Transverse colon (tissue), 4 donors: ENCODE data around the gene TRIM56. TPM values are rescaled to one million over a fixed set of nuclear protein-coding genes. Genes with fewer than 3 reads are reported as not detected.

ENCODE experiments used
- DNase-seq: peaks from one replicate; pipeline ENCODE4 v3.0.0-alpha.2; 2019
- H3K27ac ChIP-seq, 4 donors: fragments of 200-600 bp; sonication (generic); 2 replicates each; pipeline ENCODE4 v1.5.1; 2016 to 2018; ENCODE audit warnings: inconsistent platforms in 4 of 4
- H3K27me3 ChIP-seq: fragments of 200-600 bp; sonication (generic); 2 replicates; pipeline ENCODE4 v1.5.1; 2017; ENCODE audit warnings: inconsistent platforms
- H3K36me3 ChIP-seq, 4 donors: fragments of 200-600 bp; sonication (generic); 2 replicates each; pipeline ENCODE4 v1.5.1; 2017 to 2019; ENCODE audit warnings: inconsistent platforms in 4 of 4
- H3K4me1 ChIP-seq, 4 donors: fragments of 200-600 bp; sonication (generic); 2 replicates each; pipeline ENCODE4 v1.5.1; 2017 to 2020; ENCODE audit warnings: inconsistent platforms in 4 of 4
- H3K4me3 ChIP-seq, 4 donors: fragments of 200-600 bp; sonication (generic); 1 replicate in 1 of 4; 2 replicates in 3 of 4; pipeline versions ENCODE4 v1.5.1 to v1.6.1; 2017 to 2019; ENCODE audit warnings: inconsistent platforms in 4 of 4
- H3K9me3 ChIP-seq, 2 donors: fragments of 200-600 bp; sonication (generic); 2 replicates each; pipeline ENCODE4 v1.5.1; 2017 to 2019; ENCODE audit warnings: inconsistent platforms in 2 of 2
- EP300 ChIP-seq: sonication (generic); formaldehyde crosslinking; IDR thresholded peaks from one replicate; pipeline ENCODE4 v1.6.1; 2017; ENCODE audit warnings: antibody characterized with exemption, low read depth
- POLR2A ChIP-seq: fragments of 450-650 bp; IDR thresholded peaks from one replicate; pipeline ENCODE4 v1.6.1; 2016; ENCODE audit warnings: antibody characterized with exemption, mild to moderate bottlenecking, moderate library complexity
- POLR2AphosphoS5 ChIP-seq, 3 donors: sonication (generic); formaldehyde crosslinking; IDR thresholded peaks; one replicate each; pipeline ENCODE4 v1.6.1; 2016; ENCODE audit warnings: antibody characterized with exemption in 3 of 3
- WGBS, 2 donors: methylation state at CpG; one replicate each; pipeline ENCODE4 v1.1.5; 2018; ENCODE audit warnings: low coverage in 1 of 2; 5-methylcytosine and 5-hydroxymethylcytosine counted together
- in situ Hi-C, 4 donors: fragments of 200-750 bp; cut with MboI; loops; one replicate each; pipeline versions ENCODE4 v1.15.0 to v1.15.1; 2017; ENCODE audit warnings: low sequenced_read_pairs in 3 of 4, low pct_ligation_motif_present in 1 of 4, low pct_unique_long_range_greater_than_20kb in 1 of 4
- intact Hi-C: fragments of 100-400 bp; cut with DNase I; formaldehyde crosslinking; loops from one replicate; pipeline ENCODE4 v1.15.1; 2023; ENCODE audit warnings: low total_unique reads
- total RNA-seq, 4 donors: library from RNA; depleted of rRNA; stranded (reverse); fragments of >200 nt; gene quantifications; one replicate each; pipeline ENCODE4 v1.1.0, GENCODE V29; 2016
- TF ChIP-seq, protein P1 (sequence below), 5 experiments: fragments of 200-600 bp in 3 of 5; fragments of 450-650 bp in 2 of 5; sonication (generic) in 3 of 5; IDR thresholded peaks; 1 replicate in 2 of 5; 2 replicates in 3 of 5; pipeline ENCODE4 v1.5.1; 2016 to 2017; ENCODE audit warnings: antibody characterized with exemption in 5 of 5, inconsistent platforms in 3 of 5, mild to moderate bottlenecking in 2 of 5, moderate library complexity in 1 of 5

Gene TRIM56
- total RNA-seq, 4 donors from 2014 or later: 23.8 to 50.0 (median 35.1) TPM

DNA sequence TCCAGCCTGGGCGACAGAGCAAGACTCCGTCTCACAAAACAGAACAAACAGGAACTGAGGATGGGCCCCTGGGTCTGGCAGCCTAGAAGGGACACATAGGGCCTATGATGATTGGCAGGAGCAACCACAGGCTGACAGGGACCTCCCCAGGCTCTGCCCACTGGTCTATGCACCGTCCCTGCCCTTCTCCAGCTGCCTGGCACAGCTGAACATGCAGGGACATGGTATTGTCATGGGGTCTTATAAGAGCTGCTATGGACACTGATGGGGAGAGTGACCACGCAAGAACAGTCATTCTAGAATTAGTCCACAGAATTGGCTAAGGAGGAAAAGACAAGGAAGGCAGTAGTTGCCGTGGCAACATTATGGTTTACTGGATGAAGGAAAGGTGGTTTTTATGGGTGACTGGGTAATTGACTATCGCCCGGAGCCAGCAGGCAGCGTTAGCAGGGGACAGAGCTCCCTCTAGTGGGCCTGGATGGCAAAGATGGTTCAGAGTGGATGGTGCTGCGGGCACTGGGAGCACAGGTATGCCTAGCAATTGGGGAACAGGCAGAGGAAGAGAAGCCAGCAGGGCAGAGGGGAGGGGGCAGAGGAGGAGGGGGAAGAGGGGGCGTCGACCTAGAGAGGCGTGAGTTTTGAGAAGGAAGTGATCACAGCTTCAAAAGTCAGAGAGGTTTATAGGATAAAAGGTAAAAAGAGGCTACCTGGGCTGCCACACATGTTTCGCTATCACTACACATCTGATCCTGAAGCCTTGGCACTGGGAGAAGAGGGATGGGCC lies 7.8 kb upstream of the TRIM56 start:
- no peaks in the 10 kb centered on the region for H3K36me3 ChIP-seq
- in situ Hi-C loops: no loop called here
- WGBS, 2 donors: 0 to 20% methylated on average over 9 to 13 of the region's 13 CpGs
- no peak overlapping the region for H3K4me3 ChIP-seq
- intact Hi-C loops: loop anchor here (5.0 kb wide), 1 partner anchor 185 kb away; no protein-coding TSS in a partner anchor
- peak; percentile 90 for DNase-seq
- H3K4me1 ChIP-seq: peaks cover 0 to 5% (median 0%) of the 10 kb centered on the region in 4 donors
- no peaks in the 10 kb centered on the region for H3K27me3 ChIP-seq
- no peaks in the 10 kb centered on the region for H3K9me3 ChIP-seq
- TF ChIP-seq POLR2AphosphoS5 (IDR thresholded peaks at IDR 0.05): no peak
- TF ChIP-seq, protein P1, sequence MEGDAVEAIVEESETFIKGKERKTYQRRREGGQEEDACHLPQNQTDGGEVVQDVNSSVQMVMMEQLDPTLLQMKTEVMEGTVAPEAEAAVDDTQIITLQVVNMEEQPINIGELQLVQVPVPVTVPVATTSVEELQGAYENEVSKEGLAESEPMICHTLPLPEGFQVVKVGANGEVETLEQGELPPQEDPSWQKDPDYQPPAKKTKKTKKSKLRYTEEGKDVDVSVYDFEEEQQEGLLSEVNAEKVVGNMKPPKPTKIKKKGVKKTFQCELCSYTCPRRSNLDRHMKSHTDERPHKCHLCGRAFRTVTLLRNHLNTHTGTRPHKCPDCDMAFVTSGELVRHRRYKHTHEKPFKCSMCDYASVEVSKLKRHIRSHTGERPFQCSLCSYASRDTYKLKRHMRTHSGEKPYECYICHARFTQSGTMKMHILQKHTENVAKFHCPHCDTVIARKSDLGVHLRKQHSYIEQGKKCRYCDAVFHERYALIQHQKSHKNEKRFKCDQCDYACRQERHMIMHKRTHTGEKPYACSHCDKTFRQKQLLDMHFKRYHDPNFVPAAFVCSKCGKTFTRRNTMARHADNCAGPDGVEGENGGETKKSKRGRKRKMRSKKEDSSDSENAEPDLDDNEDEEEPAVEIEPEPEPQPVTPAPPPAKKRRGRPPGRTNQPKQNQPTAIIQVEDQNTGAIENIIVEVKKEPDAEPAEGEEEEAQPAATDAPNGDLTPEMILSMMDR (IDR thresholded peaks at IDR 0.05): peak; percentile 81 to 87 (median 84)
- no peak for TF ChIP-seq EP300
- no peak for TF ChIP-seq POLR2A
- no peak overlapping the region for H3K27ac ChIP-seq

DNA sequence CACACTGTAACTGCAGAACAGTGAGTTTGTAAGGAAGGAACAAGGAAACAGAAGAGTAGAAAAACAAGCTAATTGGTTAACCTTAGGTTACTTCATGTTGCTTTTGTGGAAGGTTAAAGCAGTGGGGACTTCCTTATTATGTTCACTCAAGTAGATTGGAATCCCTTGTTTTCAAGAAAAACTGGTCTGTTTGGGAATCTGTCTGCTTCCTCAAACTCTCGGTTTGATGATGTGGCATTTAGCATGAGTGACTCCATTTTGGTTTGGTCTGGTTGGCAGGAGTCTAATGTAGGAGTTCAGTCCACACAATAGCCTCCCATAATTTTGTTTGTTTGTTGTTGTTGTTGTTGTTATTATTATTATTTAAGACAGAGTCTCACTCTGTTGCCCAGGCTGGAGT lies 3.8 kb upstream of the TRIM56 start:
- intact Hi-C loops: no loop called here
- no peaks in the 10 kb centered on the region for H3K27me3 ChIP-seq
- H3K4me1 ChIP-seq: peaks cover 8 to 17% (median 13%) of the 10 kb centered on the region in 4 donors
- H3K4me3 ChIP-seq: no peak overlapping the region
- in situ Hi-C loops: no loop called here
- TF ChIP-seq, protein P1 (IDR thresholded peaks at IDR 0.05): no peak
- TF ChIP-seq EP300 (no peak), POLR2AphosphoS5 (IDR thresholded peaks at IDR 0.05) (no peak), POLR2A (no peak)
- WGBS, 2 donors: 43% methylated on average over 1 of the region's 1 CpG; no CpG with 5 or more reads in 1 of the 2 donors
- no peaks in the 10 kb centered on the region for H3K36me3 ChIP-seq
- no peak overlapping the region for H3K27ac ChIP-seq
- no peak for DNase-seq
- no peaks in the 10 kb centered on the region for H3K9me3 ChIP-seq

DNA sequence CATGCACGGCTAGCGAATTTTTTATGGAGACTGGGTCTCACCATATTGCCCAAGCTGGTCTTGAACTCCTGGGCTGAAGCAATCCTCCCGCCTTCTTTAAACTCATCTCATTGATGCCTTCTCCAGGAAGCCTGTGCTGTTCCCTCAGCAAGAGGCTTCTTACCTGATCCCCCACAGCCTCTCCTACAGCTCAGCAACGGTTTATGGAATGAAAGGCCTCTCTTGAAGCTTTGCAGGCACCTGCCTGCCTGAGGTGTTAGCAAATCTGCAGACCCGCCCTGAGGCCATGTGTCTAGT lies 468 bp upstream of the TRIM56 start:
- intact Hi-C loops: no loop called here
- Histone ChIP-seq H3K27me3 (no peaks in the 10 kb centered on the region), H3K27ac (peak overlapping the region; percentile 92 to 96 (median 93)), H3K36me3 (peaks cover 0 to 14% (median 4%) of the 10 kb centered on the region in 4 donors), H3K9me3 (no peaks in the 10 kb centered on the region), H3K4me3 (peak overlapping the region; percentile 59 to 88 (median 78)), H3K4me1 (peaks cover 15 to 23% (median 21%) of the 10 kb centered on the region in 4 donors)
- TF ChIP-seq POLR2AphosphoS5 (IDR thresholded peaks at IDR 0.05) (no peak), EP300 (no peak), POLR2A (no peak)
- TF ChIP-seq, protein P1 (IDR thresholded peaks at IDR 0.05): no peak
- in situ Hi-C loops: no loop called here
- DNase-seq: no peak
- WGBS, 2 donors: 47 to 86% methylated on average over 2 to 5 of the region's 5 CpGs

DNA sequence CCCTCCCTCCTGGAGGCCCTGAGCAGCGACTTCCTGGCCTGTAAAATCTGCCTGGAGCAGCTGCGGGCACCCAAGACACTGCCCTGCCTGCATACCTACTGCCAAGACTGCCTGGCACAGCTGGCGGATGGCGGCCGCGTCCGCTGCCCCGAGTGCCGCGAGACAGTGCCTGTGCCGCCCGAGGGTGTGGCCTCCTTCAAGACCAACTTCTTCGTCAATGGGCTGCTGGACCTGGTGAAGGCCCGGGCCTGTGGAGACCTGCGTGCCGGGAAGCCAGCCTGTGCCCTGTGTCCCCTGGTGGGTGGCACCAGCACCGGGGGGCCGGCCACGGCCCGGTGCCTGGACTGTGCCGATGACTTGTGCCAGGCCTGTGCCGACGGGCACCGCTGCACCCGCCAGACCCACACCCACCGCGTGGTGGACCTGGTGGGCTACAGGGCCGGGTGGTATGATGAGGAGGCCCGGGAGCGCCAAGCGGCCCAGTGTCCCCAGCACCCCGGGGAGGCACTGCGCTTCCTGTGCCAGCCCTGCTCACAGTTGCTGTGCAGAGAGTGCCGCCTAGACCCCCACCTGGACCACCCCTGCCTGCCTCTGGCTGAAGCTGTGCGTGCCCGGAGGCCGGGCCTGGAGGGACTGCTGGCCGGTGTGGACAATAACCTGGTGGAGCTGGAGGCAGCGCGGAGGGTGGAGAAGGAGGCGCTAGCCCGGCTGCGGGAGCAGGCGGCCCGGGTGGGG lies 2.2 kb downstream of the TRIM56 start:
- intact Hi-C loops (no loop called here), in situ Hi-C loops (no loop called here)
- peaks cover 15 to 23% (median 21%) of the 10 kb centered on the region in 4 donors for H3K4me1 ChIP-seq
- 94% methylated on average over 33 of the region's 45 CpGs; no CpG with 5 or more reads in 1 of the 2 donors for WGBS, 2 donors
- no peaks in the 10 kb centered on the region for H3K27me3 ChIP-seq
- no peak overlapping the region for H3K4me3 ChIP-seq
- no peak overlapping the region for H3K27ac ChIP-seq
- peaks cover 0 to 14% (median 4%) of the 10 kb centered on the region in 4 donors for H3K36me3 ChIP-seq
- DNase-seq: no peak
- TF ChIP-seq EP300 (no peak), POLR2A (no peak), POLR2AphosphoS5 (IDR thresholded peaks at IDR 0.05) (no peak)
- TF ChIP-seq, protein P1 (IDR thresholded peaks at IDR 0.05): no peak
- H3K9me3 ChIP-seq: no peaks in the 10 kb centered on the region
